Measurements from ENCODE around the gene MYO15A.
A peak's percentile ranks its signal among the peaks of the same experiment; 100 is the strongest.

MYO15A gene

DNA sequence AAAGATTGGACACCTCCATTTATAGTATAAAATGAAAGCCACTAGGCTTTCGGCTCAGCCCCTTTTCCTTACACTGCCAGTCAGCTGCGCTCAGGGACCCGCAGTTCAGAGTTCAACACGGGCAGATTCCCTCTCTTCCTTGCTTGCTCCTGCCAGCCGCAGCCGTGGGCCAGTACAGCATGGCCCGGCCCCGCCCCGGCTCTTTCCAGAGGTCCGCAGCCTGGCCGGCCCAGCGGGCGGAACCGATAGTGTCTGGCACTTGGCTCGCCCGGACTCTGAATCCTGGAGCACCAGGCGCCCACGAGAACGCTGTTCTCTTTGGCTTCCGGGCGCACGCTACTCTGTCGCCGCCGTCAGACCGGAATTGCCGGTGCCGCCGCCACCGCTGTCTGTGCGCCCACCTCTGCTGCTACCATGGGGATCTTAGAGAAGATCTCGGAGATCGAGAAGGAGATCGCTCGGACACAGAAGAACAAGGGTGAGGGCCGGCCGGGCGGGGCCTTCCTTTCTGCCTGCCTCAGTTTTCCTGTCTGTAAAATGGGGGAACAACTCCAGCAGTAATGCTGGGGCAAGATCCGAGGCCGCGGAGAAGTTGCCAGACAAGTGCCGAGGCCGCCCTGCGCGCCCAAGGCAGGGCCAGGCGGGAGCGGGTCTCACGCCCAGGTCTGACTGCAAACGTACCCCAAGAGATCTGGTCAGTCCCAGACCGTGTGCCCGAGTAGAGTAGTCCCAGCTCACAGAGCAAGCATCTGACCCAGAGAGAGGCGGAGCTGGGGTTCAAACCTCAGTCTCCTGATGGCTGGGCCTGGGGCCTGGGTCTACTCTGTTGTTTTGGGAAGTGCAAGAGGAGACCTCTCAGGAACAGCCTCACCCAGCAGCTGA, 20.7 kb upstream of the MYO15A start, which contains the start of gene DRG2:
Gene DRG2 (plus strand): TSS at position 339 of the 882 bp plus-strand sequence. CDS start 76 bp downstream, at position 415.
- TF ChIP-seq, protein P1, sequence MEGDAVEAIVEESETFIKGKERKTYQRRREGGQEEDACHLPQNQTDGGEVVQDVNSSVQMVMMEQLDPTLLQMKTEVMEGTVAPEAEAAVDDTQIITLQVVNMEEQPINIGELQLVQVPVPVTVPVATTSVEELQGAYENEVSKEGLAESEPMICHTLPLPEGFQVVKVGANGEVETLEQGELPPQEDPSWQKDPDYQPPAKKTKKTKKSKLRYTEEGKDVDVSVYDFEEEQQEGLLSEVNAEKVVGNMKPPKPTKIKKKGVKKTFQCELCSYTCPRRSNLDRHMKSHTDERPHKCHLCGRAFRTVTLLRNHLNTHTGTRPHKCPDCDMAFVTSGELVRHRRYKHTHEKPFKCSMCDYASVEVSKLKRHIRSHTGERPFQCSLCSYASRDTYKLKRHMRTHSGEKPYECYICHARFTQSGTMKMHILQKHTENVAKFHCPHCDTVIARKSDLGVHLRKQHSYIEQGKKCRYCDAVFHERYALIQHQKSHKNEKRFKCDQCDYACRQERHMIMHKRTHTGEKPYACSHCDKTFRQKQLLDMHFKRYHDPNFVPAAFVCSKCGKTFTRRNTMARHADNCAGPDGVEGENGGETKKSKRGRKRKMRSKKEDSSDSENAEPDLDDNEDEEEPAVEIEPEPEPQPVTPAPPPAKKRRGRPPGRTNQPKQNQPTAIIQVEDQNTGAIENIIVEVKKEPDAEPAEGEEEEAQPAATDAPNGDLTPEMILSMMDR (IDR thresholded peaks at IDR 0.05; ENCODE audit: low read depth, low read length, missing control alignments): peak; percentile 7
- peak within 1 kb of the TSS; percentile 92 for H3K4me3 ChIP-seq (ENCODE audit: low read depth, low read length)
- peak; percentile 72 for DNase-seq (ENCODE audit: low read depth)

DNA sequence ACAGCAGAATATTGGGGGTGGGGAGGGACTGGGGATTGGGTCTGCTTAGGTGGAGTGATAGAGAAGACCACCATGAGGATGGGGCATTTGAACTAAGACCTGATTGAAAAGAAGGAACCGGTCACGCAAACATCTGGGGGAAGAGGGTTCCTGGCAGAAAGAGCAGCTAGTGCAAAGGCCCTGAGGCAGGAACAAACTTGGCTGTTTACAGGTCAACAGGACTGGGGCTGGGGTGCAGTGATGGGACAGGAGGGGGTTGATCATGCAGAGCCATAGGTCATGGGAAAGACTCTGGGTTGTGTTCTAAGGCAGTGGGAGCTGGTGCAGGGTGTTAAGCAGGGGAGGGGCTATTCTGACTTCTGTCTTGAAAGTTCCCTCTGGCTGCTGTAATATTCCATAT, 18.9 kb upstream of the MYO15A start:
- DNase-seq (ENCODE audit: low read depth): no peak
- no peak overlapping the region for H3K4me3 ChIP-seq (ENCODE audit: low read depth, low read length)
- TF ChIP-seq, protein P1 (IDR thresholded peaks at IDR 0.05; ENCODE audit: low read depth, low read length, missing control alignments): no peak

DNA sequence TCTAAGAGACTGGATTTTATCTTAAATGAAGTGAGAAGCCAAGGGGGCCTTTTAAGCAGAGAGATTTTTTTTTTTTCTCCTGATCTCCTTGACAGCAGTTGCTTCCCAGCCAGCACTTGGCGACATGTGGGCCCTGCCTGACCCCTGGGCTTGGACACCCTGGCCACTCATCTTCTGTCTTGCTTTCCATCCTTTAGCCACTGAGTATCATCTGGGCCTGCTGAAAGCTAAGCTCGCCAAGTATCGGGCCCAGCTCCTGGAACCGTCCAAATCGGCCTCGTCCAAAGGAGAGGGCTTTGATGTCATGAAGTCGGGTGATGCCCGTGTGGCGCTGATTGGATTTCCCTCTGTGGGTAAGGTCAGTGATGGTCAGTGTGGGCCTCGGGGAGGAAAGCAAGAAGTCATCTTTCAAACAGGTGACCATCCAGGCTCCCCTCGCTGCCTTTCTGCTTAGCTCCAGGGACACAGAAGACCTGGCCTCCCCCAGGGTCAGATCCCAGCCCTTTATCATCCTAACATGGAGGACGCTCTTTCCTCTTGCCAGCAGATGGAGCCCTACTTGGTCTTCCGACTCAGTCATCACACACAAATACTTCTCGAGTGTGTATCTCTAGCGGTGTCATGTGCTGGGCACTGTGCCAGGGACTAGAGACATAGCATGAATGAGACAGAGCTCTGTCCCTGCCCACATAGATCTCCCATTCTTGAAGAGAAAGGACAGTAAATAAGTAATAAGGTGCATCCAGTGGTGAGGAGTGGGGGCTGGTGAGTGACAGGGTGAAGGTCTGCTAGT, 14.7 kb upstream of the MYO15A start:
- TF ChIP-seq, protein P1 (IDR thresholded peaks at IDR 0.05; ENCODE audit: low read depth, low read length, missing control alignments): peak; percentile 25
- H3K4me3 ChIP-seq (ENCODE audit: low read depth, low read length): no peak overlapping the region
- no peak for DNase-seq (ENCODE audit: low read depth)

DNA sequence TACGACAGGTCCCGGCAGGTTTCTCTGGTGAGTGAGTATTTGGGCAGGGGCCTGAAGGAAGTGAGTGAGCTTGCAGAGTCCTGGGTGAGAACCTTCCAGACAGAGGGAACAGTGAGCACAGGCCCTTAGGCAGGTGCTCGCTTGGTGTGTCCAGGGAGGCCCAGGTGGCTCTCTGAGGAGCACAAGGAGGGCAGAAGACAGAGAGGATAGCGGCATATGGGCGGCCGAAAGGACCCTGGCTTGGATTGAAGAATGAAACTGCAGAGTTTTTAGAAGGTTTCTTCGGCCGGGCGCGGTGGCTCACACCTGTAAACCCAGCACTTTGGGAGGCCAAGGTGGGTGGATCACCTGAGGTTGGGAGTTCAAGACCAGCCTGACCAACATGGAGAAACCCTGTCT, 14.1 kb upstream of the MYO15A start:
- H3K4me3 ChIP-seq (ENCODE audit: low read depth, low read length): no peak overlapping the region
- no peak for DNase-seq (ENCODE audit: low read depth)
- TF ChIP-seq, protein P1 (IDR thresholded peaks at IDR 0.05; ENCODE audit: low read depth, low read length, missing control alignments): no peak

DNA sequence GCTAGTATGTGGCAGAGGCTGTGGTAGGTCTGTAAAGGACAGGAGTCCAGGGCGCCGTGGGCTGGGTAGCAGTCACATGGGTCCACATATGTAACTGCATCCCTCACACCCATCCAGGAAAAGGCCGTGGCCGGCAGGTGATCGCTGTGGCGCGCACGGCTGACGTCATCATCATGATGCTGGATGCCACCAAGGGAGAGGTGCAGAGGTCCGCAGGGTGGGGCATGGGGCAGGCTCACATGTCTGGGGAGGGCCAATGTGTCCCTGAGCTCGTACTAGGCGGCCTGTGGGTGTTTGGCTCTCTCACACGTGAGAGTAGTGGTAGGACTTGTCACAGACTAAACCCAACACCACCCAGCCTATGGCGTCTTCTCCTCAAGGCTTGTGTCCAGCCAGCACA, 9.0 kb upstream of the MYO15A start:
- TF ChIP-seq, protein P1 (IDR thresholded peaks at IDR 0.05; ENCODE audit: low read depth, low read length, missing control alignments): no peak
- H3K4me3 ChIP-seq (ENCODE audit: low read depth, low read length): no peak overlapping the region
- no peak for DNase-seq (ENCODE audit: low read depth)

DNA sequence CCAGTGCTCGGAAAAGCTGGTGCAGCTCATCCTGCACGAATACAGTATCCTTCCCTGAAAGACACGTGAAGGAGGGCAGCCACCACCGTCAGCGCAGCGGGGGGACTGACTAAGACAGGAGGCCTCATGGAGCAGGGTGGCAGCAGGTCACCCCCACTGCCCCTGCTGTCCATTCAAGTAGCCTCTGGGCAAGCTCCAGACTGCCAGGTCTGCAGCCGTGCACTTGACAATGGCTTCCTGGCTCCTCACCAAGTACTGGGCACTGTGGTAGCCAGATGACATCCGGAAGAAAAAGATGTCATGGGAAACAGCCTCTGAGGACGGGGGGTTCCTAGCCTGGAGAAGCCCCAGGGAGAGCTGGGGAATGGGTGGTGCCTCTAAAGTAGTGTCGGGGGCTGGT, 7.9 kb upstream of the MYO15A start:
- DNase-seq (ENCODE audit: low read depth): no peak
- H3K4me3 ChIP-seq (ENCODE audit: low read depth, low read length): no peak overlapping the region
- TF ChIP-seq, protein P1 (IDR thresholded peaks at IDR 0.05; ENCODE audit: low read depth, low read length, missing control alignments): no peak
